Measurements from ENCODE around the gene UGT8.

- TF ChIP-seq RCOR1 (IDR thresholded peaks at IDR 0.05; ENCODE audit: low read length) (no peak), CTCF (IDR thresholded peaks at IDR 0.05) (no peak), POLR2AphosphoS5 (IDR thresholded peaks at IDR 0.05; ENCODE audit: low read depth, low read length) (no peak)
Observed at GRCh38 chr4:114607056-114607455, 8.4 kb downstream of the UGT8 start.

Measured in SK-N-SH (cell line).